NB4 (cell line): ENCODE results near the gene LCLAT1.
A peak's percentile ranks its signal among the peaks of the same experiment; 100 is the strongest.

Experiments
- DNase-seq: peaks from one replicate; pipeline ENCODE4 v3.0.0; 2010; ENCODE audit warnings: low read depth
- H3K4me3 ChIP-seq: one replicate; pipeline ENCODE4 v1.5.1; 2011; ENCODE audit warnings: mild to moderate bottlenecking, low read depth, low read length, moderate library complexity
- CTCF ChIP-seq: IDR thresholded peaks from one replicate; pipeline ENCODE4 v1.5.1; 2012; ENCODE audit warnings: low read depth, low read length
- MYC ChIP-seq: IDR thresholded peaks from 2 replicates; pipeline ENCODE4 v1.6.1; 2011; ENCODE audit warnings: low read depth, low read length
- POLR2A ChIP-seq: IDR thresholded peaks from 2 replicates; pipeline ENCODE4 v1.6.1; 2011; ENCODE audit warnings: mild to moderate bottlenecking; ENCODE audit not compliant: insufficient read length; ENCODE audit errors: extremely low read depth
- TF ChIP-seq, protein P1 (sequence below): IDR thresholded peaks from 2 replicates; pipeline ENCODE4 v1.6.1; 2011; ENCODE audit warnings: low read depth, low read length

LCLAT1 gene

GRCh38 chr2:30664761-30665358 lies 217.8 kb downstream of the LCLAT1 start:
- DNase-seq, result no peak
- TF ChIP-seq MYC (no peak), POLR2A (no peak), CTCF (no peak)
- TF ChIP-seq, protein P1, sequence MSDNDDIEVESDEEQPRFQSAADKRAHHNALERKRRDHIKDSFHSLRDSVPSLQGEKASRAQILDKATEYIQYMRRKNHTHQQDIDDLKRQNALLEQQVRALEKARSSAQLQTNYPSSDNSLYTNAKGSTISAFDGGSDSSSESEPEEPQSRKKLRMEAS, result no peak
- H3K4me3 ChIP-seq, result no peak overlapping the region

- no peak for DNase-seq
- TF ChIP-seq, protein P1, result no peak
- TF ChIP-seq POLR2A (no peak), MYC (no peak), CTCF (no peak)
- no peak overlapping the region for H3K4me3 ChIP-seq
These were observed 218.8 kb downstream of the LCLAT1 start for GRCh38 chr2:30665761-30666265.

DNA sequence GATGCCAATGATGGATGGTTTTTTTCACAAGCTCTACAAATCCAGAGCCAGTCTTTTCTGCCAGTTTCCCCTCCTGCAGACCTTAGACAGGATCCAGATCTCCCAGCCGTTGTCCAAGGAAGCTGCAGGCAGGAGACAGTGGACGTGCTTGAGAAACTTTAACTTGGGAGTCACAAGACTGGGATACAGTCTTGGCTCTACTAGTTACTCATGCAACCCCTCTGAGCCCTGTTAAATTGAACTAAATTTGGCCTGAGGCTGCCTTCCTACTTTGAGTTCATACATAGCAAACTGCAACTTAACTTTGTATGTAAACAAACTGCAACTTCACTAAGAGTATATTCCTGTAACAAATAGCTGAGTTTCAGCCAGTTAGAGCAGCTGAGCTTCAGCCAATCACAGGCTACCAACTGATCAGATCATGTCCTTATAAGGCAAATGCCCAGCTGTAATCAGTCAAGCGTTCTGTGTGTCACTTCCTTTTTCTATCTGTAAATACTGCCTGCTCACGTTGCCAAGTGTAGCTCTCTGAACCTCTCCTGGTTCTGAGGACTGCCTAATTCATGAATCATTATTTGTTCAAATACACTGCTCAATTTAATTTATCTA lies 219.3 kb downstream of the LCLAT1 start:
- DNase-seq, result peak; percentile 59
- no peak overlapping the region for H3K4me3 ChIP-seq
- TF ChIP-seq CTCF (no peak), MYC (no peak), POLR2A (no peak)
- TF ChIP-seq, protein P1, result no peak

GRCh38 chr2:30670453-30670852 lies 223.4 kb downstream of the LCLAT1 start:
- no peak for DNase-seq
- H3K4me3 ChIP-seq, result no peak overlapping the region
- TF ChIP-seq MYC (no peak), CTCF (no peak), POLR2A (no peak)
- TF ChIP-seq, protein P1, result no peak

DNA sequence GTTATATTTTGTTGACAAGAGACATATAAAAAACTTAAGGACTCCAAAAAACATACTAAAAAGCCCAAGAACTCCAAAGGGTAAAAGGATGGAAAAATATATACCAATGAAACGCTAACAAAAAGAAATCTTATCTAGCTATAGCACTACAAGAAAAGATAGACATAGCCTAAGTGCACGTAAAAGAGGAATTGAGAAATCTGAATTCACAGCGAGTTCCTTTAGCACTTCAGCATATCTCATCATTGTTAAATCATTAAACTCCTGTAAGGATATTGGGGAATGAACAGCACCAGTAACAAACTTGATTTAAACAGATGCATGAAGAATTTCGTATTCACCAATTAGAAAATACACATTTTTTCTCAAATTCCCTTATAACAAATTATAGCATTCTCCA lies 226.1 kb downstream of the LCLAT1 start:
- no peak overlapping the region for H3K4me3 ChIP-seq
- TF ChIP-seq MYC (no peak), CTCF (no peak)
- no peak for DNase-seq

DNA sequence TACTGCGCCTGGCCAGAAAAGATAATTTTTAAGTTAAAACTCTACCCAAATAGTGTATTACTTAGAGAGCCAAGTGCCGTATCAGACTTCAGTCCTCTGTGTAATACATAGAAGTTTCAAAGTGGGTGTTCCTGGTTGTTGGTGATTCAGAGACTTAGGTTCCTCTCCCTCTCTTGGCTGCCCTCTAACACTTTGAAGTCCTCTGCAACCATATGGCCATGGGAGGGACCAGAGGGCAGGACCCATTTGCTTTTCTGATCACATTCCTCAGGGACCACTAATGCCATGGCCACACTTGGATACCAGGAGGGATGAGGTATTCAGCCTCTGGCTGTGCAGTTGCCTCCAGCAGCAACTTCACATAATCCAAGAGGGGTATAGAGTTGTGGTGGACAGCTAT lies 228.7 kb downstream of the LCLAT1 start:
- no peak for DNase-seq
- TF ChIP-seq, protein P1, result no peak
- no peak for TF ChIP-seq MYC
- no peak for TF ChIP-seq CTCF
- no peak for TF ChIP-seq POLR2A

More for the DNA sequence above, 228.7 kb downstream of the LCLAT1 start:
- H3K4me3 ChIP-seq, result no peak overlapping the region
